Sigmoid colon (tissue), 4 donors: ENCODE results near the gene PVALEF.

Source experiments
- CTCF ChIP-seq, 4 experiments: fragments of 450-650 bp in 3 of 4; fragments of 200-600 bp in 1 of 4; IDR thresholded peaks; one replicate each; pipeline ENCODE4 v1.5.1; 2016 to 2019; ENCODE audit warnings: antibody characterized with exemption in 4 of 4, mild to moderate bottlenecking in 3 of 4, moderate library complexity in 2 of 4
- POLR2AphosphoS5 ChIP-seq, 4 donors: sonication (generic); formaldehyde crosslinking; IDR thresholded peaks; one replicate each; pipeline ENCODE4 v1.6.1; 2017; ENCODE audit warnings: antibody characterized with exemption in 4 of 4

GRCh38 chr17:81181811-81182185 lies 16.5 kb downstream of the PVALEF start:
- no peak for TF ChIP-seq CTCF (IDR thresholded peaks at IDR 0.05)
- TF ChIP-seq POLR2AphosphoS5 (IDR thresholded peaks at IDR 0.05): no peak
